Kasumi-1 (cell line): ENCODE data around the gene ATP8B3.

Experiments
- DNase-seq, 2 experiments: peaks; one replicate each; lab custom pipeline; 2025; lab: John Stamatoyannopoulos, UW

The ATP8B3 gene

GRCh38 chr19:1833540-1833939 lies 21.5 kb upstream of the ATP8B3 start:
- no peak for DNase-seq

- no peak for DNase-seq
Measured at GRCh38 chr19:1832046-1832663, 20.1 kb upstream of the ATP8B3 start.

GRCh38 chr19:1830978-1831377 lies 18.9 kb upstream of the ATP8B3 start:
- no peak for DNase-seq

- no peak for DNase-seq
Measured at GRCh38 chr19:1830568-1830967, 18.5 kb upstream of the ATP8B3 start.

GRCh38 chr19:1829958-1830357 lies 17.9 kb upstream of the ATP8B3 start:
- DNase-seq = no peak

GRCh38 chr19:1828279-1829238 lies 16.5 kb upstream of the ATP8B3 start:
- no peak for DNase-seq

GRCh38 chr19:1827566-1828278 lies 15.6 kb upstream of the ATP8B3 start:
- no peak for DNase-seq

GRCh38 chr19:1826557-1827521 lies 14.8 kb upstream of the ATP8B3 start:
- no peak for DNase-seq

- DNase-seq = peak; percentile 31 to 42
Measured at GRCh38 chr19:1825909-1826556, 14.0 kb upstream of the ATP8B3 start.

GRCh38 chr19:1824252-1824622 lies 12.2 kb upstream of the ATP8B3 start:
- no peak for DNase-seq

- no peak for DNase-seq
Measured at GRCh38 chr19:1823539-1824251, 11.6 kb upstream of the ATP8B3 start.

- no peak for DNase-seq
Measured at GRCh38 chr19:1823020-1823419, 10.9 kb upstream of the ATP8B3 start.

- DNase-seq = no peak
Measured at GRCh38 chr19:1822210-1822609, 10.1 kb upstream of the ATP8B3 start.

GRCh38 chr19:1819341-1820255 lies 7.5 kb upstream of the ATP8B3 start:
- no peak for DNase-seq

GRCh38 chr19:1818549-1819195 lies 6.6 kb upstream of the ATP8B3 start:
- DNase-seq = no peak

- no peak for DNase-seq
Measured at GRCh38 chr19:1817553-1818179, 5.6 kb upstream of the ATP8B3 start.

GRCh38 chr19:1816530-1817298 lies 4.6 kb upstream of the ATP8B3 start:
- no peak for DNase-seq
